ENCODE data around the gene DCAF4.

The DCAF4 gene

DNA sequence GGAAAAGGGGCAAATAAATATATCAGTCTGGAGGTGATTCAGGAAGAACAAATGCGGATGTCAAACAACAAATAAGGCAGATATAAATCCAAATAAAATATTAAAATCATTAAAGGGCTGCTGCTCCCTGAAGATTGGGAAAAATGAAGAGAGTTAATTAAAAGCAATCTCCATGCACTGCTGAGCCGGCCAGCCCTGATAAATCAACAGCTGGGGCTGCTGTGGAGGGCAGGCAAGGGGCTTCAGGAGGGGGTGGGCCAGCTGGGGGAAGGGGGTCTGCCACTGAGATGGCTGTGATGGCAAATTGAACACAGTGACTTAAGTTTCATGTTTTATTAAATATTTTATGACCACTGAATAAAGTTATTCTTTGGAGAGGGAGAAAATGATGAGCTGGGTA, 44.7 kb upstream of the DCAF4 start:
- TF ChIP-seq, protein P1, sequence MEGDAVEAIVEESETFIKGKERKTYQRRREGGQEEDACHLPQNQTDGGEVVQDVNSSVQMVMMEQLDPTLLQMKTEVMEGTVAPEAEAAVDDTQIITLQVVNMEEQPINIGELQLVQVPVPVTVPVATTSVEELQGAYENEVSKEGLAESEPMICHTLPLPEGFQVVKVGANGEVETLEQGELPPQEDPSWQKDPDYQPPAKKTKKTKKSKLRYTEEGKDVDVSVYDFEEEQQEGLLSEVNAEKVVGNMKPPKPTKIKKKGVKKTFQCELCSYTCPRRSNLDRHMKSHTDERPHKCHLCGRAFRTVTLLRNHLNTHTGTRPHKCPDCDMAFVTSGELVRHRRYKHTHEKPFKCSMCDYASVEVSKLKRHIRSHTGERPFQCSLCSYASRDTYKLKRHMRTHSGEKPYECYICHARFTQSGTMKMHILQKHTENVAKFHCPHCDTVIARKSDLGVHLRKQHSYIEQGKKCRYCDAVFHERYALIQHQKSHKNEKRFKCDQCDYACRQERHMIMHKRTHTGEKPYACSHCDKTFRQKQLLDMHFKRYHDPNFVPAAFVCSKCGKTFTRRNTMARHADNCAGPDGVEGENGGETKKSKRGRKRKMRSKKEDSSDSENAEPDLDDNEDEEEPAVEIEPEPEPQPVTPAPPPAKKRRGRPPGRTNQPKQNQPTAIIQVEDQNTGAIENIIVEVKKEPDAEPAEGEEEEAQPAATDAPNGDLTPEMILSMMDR (conservative IDR thresholded peaks at IDR 0.05; ENCODE audit: low read depth) = no peak
- ChIA-PET POLR2A (ENCODE audit: low non-redundant PET) (no interaction called here), CTCF (interaction anchor here (0.7 to 1.3 kb wide), 2 partner anchors 12 to 346 kb away, joined by 3 read pairs; partner anchors contain the start of gene DPF3)
- no peak for DNase-seq (ENCODE audit: low spot score)
- no peak overlapping the region for H3K27ac ChIP-seq

DNA sequence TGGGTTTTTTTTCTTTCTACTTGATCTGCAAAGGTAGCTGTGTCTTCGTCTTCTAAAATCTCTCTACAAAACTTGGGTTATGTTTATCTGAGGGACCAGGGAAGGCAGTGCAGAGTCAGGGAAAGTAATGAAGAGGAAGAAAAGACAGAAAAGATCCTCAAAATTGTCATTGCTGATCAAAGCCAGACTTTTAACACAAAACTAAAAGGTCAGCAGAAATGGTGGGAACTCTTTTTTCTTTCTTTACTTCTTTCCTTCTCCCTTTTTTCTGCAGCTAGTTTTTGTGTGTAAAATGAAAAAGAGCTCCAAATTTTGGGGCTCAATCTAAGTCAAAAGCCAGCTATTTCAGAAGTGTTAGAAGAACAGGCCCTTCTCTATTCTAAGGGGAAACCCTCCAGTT, 44.2 kb upstream of the DCAF4 start:
- no peak overlapping the region for H3K27ac ChIP-seq
- TF ChIP-seq, protein P1 (conservative IDR thresholded peaks at IDR 0.05; ENCODE audit: low read depth) = no peak
- POLR2A ChIA-PET (ENCODE audit: low non-redundant PET) = no interaction called here
- CTCF ChIA-PET = interaction anchor here (0.7 to 1.3 kb wide), 3 partner anchors 12 to 366 kb away, joined by 3 read pairs; partner anchors contain the start of gene DPF3
- DNase-seq (ENCODE audit: low spot score) = no peak

DNA sequence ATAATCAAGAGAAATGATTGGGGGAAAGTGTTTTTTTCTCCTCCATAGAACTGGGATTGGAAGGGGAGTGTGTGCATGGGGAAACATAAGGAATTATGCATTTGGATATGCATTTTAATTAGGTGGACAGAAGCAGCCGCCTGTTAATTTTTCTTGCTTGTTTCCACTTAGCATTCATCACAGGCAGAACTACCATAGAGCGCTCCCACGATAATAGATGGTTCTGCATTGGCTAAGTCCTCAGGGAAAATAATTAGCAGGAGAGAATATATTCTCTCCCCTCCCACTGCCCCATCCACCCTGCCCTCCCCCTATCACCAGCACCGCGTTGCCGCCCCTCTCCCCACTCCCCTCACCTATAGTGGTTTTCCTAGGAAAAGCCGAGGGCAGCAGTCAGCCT, 43.8 kb upstream of the DCAF4 start:
- ChIA-PET POLR2A (ENCODE audit: low non-redundant PET) (interaction anchor here (0.6 kb wide), 1 partner anchor 574 kb away, joined by 3 read pairs; no protein-coding TSS in a partner anchor), CTCF (interaction anchor here (0.8 kb wide), 1 partner anchor 366 kb away, joined by 3 read pairs; no protein-coding TSS in a partner anchor)
- DNase-seq (ENCODE audit: low spot score) = no peak
- TF ChIP-seq, protein P1 (conservative IDR thresholded peaks at IDR 0.05; ENCODE audit: low read depth) = no peak
- H3K27ac ChIP-seq = no peak overlapping the region

DNA sequence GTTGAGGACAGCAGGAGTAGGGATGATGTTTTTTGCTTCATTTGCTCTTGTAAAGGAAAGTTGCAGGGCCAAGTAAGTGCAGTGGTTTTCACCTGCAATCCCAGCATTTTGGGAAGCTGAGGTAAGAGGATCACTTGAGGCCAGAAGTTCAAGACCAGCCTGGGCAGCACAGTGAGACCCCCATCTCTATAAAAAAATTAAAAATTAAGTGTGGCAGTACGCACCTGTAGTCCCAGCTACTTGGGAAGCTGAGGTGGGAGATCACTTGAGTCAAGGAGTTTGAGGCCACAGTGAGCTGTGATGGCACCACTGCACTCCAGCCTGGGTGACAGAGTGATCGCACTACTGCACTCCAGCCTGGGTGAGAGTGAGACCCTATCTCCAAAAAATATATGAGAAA, 43.2 kb upstream of the DCAF4 start:
- ChIA-PET POLR2A (ENCODE audit: low non-redundant PET) (no interaction called here), CTCF (no interaction called here)
- H3K27ac ChIP-seq = no peak overlapping the region
- TF ChIP-seq, protein P1 (conservative IDR thresholded peaks at IDR 0.05; ENCODE audit: low read depth) = no peak
- DNase-seq (ENCODE audit: low spot score) = no peak

DNA sequence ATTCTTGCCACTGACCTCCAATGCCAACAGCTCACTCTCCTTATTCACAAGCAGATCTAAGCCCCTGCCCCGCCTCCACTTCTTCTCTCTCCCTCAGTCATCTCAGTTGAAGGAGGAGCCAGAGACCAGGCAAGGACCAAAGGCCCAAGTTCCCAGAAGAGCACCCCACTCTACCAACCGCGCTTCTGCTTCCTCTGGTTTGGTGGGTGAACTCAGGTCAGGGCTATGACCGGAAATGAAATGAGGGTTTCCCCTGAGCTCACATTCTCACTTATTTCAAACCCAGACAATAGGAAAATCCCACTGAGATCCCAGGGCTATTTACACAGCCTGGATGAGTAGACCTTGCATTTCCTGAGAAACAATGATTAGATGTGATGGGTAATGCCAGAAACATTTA, 42.3 kb upstream of the DCAF4 start:
- ChIA-PET CTCF (interaction anchor here (1.3 kb wide), 1 partner anchor 8 kb away, joined by 3 read pairs; no protein-coding TSS in a partner anchor), POLR2A (ENCODE audit: low non-redundant PET) (no interaction called here)
- H3K27ac ChIP-seq = no peak overlapping the region
- TF ChIP-seq, protein P1 (conservative IDR thresholded peaks at IDR 0.05; ENCODE audit: low read depth) = no peak
- DNase-seq (ENCODE audit: low spot score) = no peak

DNA sequence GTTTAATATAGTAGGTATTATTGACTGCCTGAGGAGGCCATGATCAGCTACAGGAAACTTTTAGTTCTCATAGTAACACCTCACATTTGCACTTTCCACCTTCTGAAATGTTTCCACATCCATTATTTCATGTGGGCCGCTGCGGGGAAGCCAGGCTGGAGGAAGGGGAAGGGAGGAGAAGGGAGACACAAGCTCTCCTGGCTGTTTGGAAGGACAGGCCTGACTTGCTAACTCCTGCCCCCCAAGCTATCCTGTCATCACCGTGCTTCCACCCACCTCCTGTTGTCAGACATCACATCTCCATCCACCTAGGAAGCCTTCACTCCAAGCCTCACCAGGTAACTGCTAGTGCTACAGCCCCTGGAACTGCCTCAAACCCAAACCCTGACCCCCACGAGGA, 41.9 kb upstream of the DCAF4 start:
- TF ChIP-seq, protein P1 (conservative IDR thresholded peaks at IDR 0.05; ENCODE audit: low read depth) = no peak
- POLR2A ChIA-PET (ENCODE audit: low non-redundant PET) = no interaction called here
- CTCF ChIA-PET = interaction anchor here (1.3 kb wide), 1 partner anchor 8 kb away, joined by 3 read pairs; no protein-coding TSS in a partner anchor
- DNase-seq (ENCODE audit: low spot score) = no peak
- no peak overlapping the region for H3K27ac ChIP-seq
